Smooth muscle cell (in vitro differentiated cells): ENCODE measurements around the gene MYB. TPM values are rescaled to one million over a fixed set of nuclear protein-coding genes. Genes with fewer than 3 reads are reported as not detected.

Experiments used
- DNase-seq: peaks from one replicate; lab custom pipeline; 2025; ENCODE audit not compliant: unreplicated experiment; lab: John Stamatoyannopoulos, UW
- H2AFZ ChIP-seq: fragments of 200-600 bp; sonication (generic); 2 replicates; pipeline ENCODE4 v1.6.0; 2016; ENCODE audit warnings: antibody characterized with exemption, low read depth, mild to moderate bottlenecking
- H3F3A ChIP-seq: fragments of 200-600 bp; sonication (generic); 2 replicates; pipeline ENCODE4 v1.6.0; 2017; ENCODE audit warnings: antibody characterized with exemption, low read depth
- H3K27ac ChIP-seq: fragments of 200-600 bp; sonication (generic); 2 replicates; pipeline ENCODE4 v1.5.1; 2016; ENCODE audit warnings: low read depth, mild to moderate bottlenecking
- H3K27me3 ChIP-seq: fragments of 200-600 bp; sonication (generic); 2 replicates; pipeline ENCODE4 v1.6.1; 2016; ENCODE audit warnings: low read depth, mild to moderate bottlenecking
- H3K36me3 ChIP-seq: fragments of 200-600 bp; sonication (generic); 2 replicates; pipeline ENCODE4 v1.5.1; 2016; ENCODE audit warnings: low read depth
- H3K4me1 ChIP-seq: fragments of 200-600 bp; sonication (generic); 2 replicates; pipeline ENCODE4 v1.5.1; 2016; ENCODE audit warnings: low read depth
- H3K4me2 ChIP-seq: fragments of 200-600 bp; sonication (generic); 2 replicates; pipeline ENCODE4 v1.6.0; 2016; ENCODE audit warnings: mild to moderate bottlenecking
- H3K4me3 ChIP-seq: fragments of 200-600 bp; sonication (generic); 2 replicates; pipeline ENCODE4 v1.5.1; 2016; ENCODE audit warnings: mild to moderate bottlenecking
- H3K79me2 ChIP-seq: fragments of 200-600 bp; sonication (generic); 2 replicates; pipeline ENCODE4 v1.6.0; 2016; ENCODE audit warnings: low read depth, mild to moderate bottlenecking
- H3K9ac ChIP-seq: fragments of 200-600 bp; sonication (generic); 2 replicates; pipeline ENCODE4 v1.6.0; 2016; ENCODE audit warnings: low read depth
- H3K9me3 ChIP-seq: fragments of 200-600 bp; sonication (generic); replicated peaks from 2 replicates; pipeline ENCODE4 v1.5.1; 2016; ENCODE audit warnings: low read depth
- H4K20me1 ChIP-seq: fragments of 200-600 bp; sonication (generic); 2 replicates; pipeline ENCODE4 v1.6.0; 2016; ENCODE audit warnings: low read depth
- WGBS: methylation state at CpG from one replicate; pipeline ENCODE4 v1.1.7; 2016; ENCODE audit warnings: low lambda C conversion rate; 5-methylcytosine and 5-hydroxymethylcytosine counted together
- polyA plus RNA-seq: library from polyadenylated mRNA; unstranded; fragments of >200 nt; fragmentation: Nextera tagmentation; extraction: Ambion mirVana; gene quantifications from 2 replicates; pipeline ENCODE4 v1.2.1, GENCODE V29; 2016
- total RNA-seq: library from RNA; depleted of rRNA; stranded (reverse); fragments of >200 nt; gene quantifications from 2 replicates; pipeline ENCODE4 v1.2.3, GENCODE V29; 2014
- TF ChIP-seq, protein P1 (sequence below): fragments of 200-600 bp; sonication (generic); IDR thresholded peaks from 2 replicates; pipeline ENCODE4 v1.5.1; 2017; ENCODE audit warnings: borderline replicate concordance, mild to moderate bottlenecking, antibody characterized with exemption; ENCODE audit not compliant: insufficient read depth, poor library complexity, severe bottlenecking

MYB gene
- total and polyA plus RNA-seq, 2 experiments from 2014 or later = 0.25 to 1.2 TPM

DNA sequence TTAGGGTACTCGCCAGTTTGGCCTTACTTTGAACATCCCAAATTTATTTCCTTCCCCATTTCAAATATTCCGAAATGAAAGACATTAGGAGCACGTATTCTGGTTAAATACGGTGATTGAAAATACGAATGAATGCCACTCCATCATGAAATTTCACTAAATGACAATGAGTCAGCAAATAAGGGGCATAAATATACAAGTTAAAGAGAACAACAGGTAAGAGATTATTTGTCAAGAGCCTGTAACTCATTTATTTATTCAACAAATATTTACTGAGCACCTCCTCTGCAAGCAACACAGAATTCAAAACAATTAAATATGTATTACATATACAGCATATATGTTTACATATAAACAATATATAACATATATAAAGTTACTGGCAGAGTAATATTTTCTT is 44.8 kb downstream of the MYB start:
- TF ChIP-seq, protein P1, sequence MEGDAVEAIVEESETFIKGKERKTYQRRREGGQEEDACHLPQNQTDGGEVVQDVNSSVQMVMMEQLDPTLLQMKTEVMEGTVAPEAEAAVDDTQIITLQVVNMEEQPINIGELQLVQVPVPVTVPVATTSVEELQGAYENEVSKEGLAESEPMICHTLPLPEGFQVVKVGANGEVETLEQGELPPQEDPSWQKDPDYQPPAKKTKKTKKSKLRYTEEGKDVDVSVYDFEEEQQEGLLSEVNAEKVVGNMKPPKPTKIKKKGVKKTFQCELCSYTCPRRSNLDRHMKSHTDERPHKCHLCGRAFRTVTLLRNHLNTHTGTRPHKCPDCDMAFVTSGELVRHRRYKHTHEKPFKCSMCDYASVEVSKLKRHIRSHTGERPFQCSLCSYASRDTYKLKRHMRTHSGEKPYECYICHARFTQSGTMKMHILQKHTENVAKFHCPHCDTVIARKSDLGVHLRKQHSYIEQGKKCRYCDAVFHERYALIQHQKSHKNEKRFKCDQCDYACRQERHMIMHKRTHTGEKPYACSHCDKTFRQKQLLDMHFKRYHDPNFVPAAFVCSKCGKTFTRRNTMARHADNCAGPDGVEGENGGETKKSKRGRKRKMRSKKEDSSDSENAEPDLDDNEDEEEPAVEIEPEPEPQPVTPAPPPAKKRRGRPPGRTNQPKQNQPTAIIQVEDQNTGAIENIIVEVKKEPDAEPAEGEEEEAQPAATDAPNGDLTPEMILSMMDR = no peak
- no peaks in the 10 kb centered on the region for H3K4me1 ChIP-seq
- H3K36me3 ChIP-seq = no peaks in the 10 kb centered on the region
- no peak overlapping the region for H3K27ac ChIP-seq
- WGBS = 96% methylated on average over 5 of the region's 5 CpGs
- no peaks in the 10 kb centered on the region for H4K20me1 ChIP-seq
- H3K27me3 ChIP-seq = peaks cover 11% of the 10 kb centered on the region
- no peak for DNase-seq
- H3F3A ChIP-seq = no peaks in the 10 kb centered on the region
- no peak overlapping the region for H3K9ac ChIP-seq
- no peaks in the 10 kb centered on the region for H3K9me3 ChIP-seq
- H3K4me3 ChIP-seq = no peak overlapping the region
- no peak overlapping the region for H3K4me2 ChIP-seq
- no peak overlapping the region for H2AFZ ChIP-seq
- no peaks in the 10 kb centered on the region for H3K79me2 ChIP-seq

GRCh38 chr6:135226537-135226936 is 45.4 kb downstream of the MYB start:
- H3K36me3 ChIP-seq = no peaks in the 10 kb centered on the region
- no peak overlapping the region for H3K4me2 ChIP-seq
- H3K9ac ChIP-seq = no peak overlapping the region
- no peak overlapping the region for H3K27ac ChIP-seq
- H3F3A ChIP-seq = no peaks in the 10 kb centered on the region
- 86% methylated on average over 1 of the region's 1 CpG for WGBS
- H3K9me3 ChIP-seq = no peaks in the 10 kb centered on the region
- H2AFZ ChIP-seq = no peak overlapping the region
- H3K4me3 ChIP-seq = no peak overlapping the region
- H3K79me2 ChIP-seq = no peaks in the 10 kb centered on the region
- H3K4me1 ChIP-seq = no peaks in the 10 kb centered on the region
- H3K27me3 ChIP-seq = peaks cover 11% of the 10 kb centered on the region
- H4K20me1 ChIP-seq = no peaks in the 10 kb centered on the region
- no peak for DNase-seq
- TF ChIP-seq, protein P1 = no peak

DNA sequence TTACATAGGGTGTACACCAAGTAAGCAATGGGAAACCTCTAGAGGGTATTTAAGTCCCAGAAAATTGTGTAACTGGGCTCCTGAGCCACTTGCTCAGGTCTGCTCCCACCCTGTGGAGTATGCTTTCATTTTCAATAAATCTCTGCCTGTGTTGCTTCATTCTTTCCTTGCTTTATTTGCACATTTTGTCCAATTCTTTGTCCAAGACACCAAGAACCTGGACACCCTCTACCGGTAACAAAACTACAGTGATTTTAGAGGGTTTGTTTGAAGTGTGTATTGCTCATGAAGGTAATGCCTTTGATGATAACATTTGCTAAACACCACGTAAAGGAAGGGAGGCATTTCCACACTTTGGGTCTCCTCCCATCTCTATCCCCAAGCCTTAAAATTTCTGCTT is 46.2 kb downstream of the MYB start:
- H3K9ac ChIP-seq = no peak overlapping the region
- TF ChIP-seq, protein P1 = no peak
- peaks cover 9% of the 10 kb centered on the region for H3K27me3 ChIP-seq
- no peaks in the 10 kb centered on the region for H3K36me3 ChIP-seq
- H3K27ac ChIP-seq = no peak overlapping the region
- H3K4me1 ChIP-seq = no peaks in the 10 kb centered on the region
- DNase-seq = no peak
- no peaks in the 10 kb centered on the region for H3F3A ChIP-seq
- no peaks in the 10 kb centered on the region for H4K20me1 ChIP-seq
- no peak overlapping the region for H3K4me2 ChIP-seq
- no peak overlapping the region for H3K4me3 ChIP-seq
- 87% methylated on average over 2 of the region's 2 CpGs for WGBS
- no peaks in the 10 kb centered on the region for H3K9me3 ChIP-seq
- H2AFZ ChIP-seq = no peak overlapping the region
- H3K79me2 ChIP-seq = no peaks in the 10 kb centered on the region

DNA sequence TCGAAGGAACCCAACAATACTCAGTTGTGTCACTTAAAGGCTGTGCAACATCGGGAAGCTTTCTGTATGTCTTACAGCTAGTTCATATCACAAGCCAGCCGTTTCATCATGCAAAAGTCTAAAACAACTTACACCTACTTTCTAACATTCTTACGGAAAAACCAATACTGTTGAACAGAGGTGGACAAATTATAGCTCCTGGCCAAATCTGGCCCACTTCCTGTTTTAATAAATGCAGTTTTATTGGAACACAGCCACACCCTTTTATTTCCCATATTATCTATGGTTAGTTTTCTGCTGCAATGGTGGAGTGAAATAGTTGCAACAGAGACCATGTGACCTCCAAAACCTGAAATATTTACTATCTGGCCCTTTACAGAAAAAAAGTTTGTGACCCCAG is 46.6 kb downstream of the MYB start:
- Histone ChIP-seq H3F3A (no peaks in the 10 kb centered on the region), H4K20me1 (no peaks in the 10 kb centered on the region), H3K36me3 (no peaks in the 10 kb centered on the region), H3K79me2 (no peaks in the 10 kb centered on the region), H3K27ac (no peak overlapping the region), H3K4me1 (no peaks in the 10 kb centered on the region), H2AFZ (no peak overlapping the region), H3K9me3 (no peaks in the 10 kb centered on the region), H3K9ac (no peak overlapping the region), H3K27me3 (peaks cover 7% of the 10 kb centered on the region), H3K4me3 (no peak overlapping the region), H3K4me2 (no peak overlapping the region)
- TF ChIP-seq, protein P1 = no peak
- WGBS = 96% methylated on average over 4 of the region's 4 CpGs
- DNase-seq = no peak
